ENCODE results near the gene TP53I11.

The TP53I11 gene

GRCh38 chr11:44886790-44887140 lies 63.9 kb downstream of the TP53I11 start:
- Histone ChIP-seq H2AK5ac (ENCODE audit: low read depth, low read length) (no peak overlapping the region), H2BK120ac (ENCODE audit: low read depth, low read length) (no peak overlapping the region), H3K18ac (ENCODE audit: low read length) (no peak overlapping the region), H3K4ac (ENCODE audit: low read length) (no peak overlapping the region), H4K91ac (ENCODE audit: low read depth, low read length, poor library complexity) (no peak overlapping the region), H2BK12ac (ENCODE audit: low read length) (no peak overlapping the region), H3K4me3 (ENCODE audit: low read length in 2 of 2) (no peak overlapping the region), H3K14ac (ENCODE audit: low read length) (no peak overlapping the region), H2BK15ac (ENCODE audit: low read length) (no peak overlapping the region), H2AFZ (ENCODE audit: low read length) (no peak overlapping the region), H3K4me1 (ENCODE audit: control insufficient read depth in 2 of 2, insufficient read depth in 1 of 2, low read depth in 1 of 2, low read length in 2 of 2) (peaks cover 43 to 44% of the 10 kb centered on the region in 2 donors), H3K23ac (ENCODE audit: low read depth, low read length, poor library complexity) (no peak overlapping the region), H2BK5ac (ENCODE audit: low read length) (no peak overlapping the region), H3K9me3 (replicated peaks in 1 of 2; ENCODE audit: control insufficient read depth in 2 of 2, insufficient read depth in 1 of 2, low read depth in 1 of 2, low read length in 2 of 2) (no peaks in the 10 kb centered on the region), H3K9ac (ENCODE audit: low read depth, low read length, poor library complexity) (no peak overlapping the region), H3K4me2 (ENCODE audit: insufficient read depth, low read length, poor library complexity, severe bottlenecking) (no peak overlapping the region), H4K8ac (ENCODE audit: low read depth, low read length) (no peak overlapping the region), H3K27me3 (ENCODE audit: control insufficient read depth in 3 of 3, insufficient read depth in 3 of 3, low read depth in 1 of 3, low read length in 3 of 3) (no peaks in the 10 kb centered on the region), H3K79me1 (ENCODE audit: low read depth, low read length) (peaks cover 2% of the 10 kb centered on the region), H3K27ac (replicated peaks; ENCODE audit: low read length) (no peak overlapping the region), H3K36me3 (replicated peaks in 1 of 2; ENCODE audit: control insufficient read depth in 2 of 2, insufficient read depth in 2 of 2, low read length in 2 of 2) (no peaks in the 10 kb centered on the region)
- no CpG with 5 or more reads among the region's 3 CpGs for WGBS, 2 donors (ENCODE audit: extremely low coverage in 2 of 2, insufficient read length in 2 of 2, insufficient replicate concordance in 1 of 2)
- DNase-seq (ENCODE audit: low spot score): no peak

GRCh38 chr11:44885919-44886789 lies 64.5 kb downstream of the TP53I11 start:
- H3K4me2 ChIP-seq (ENCODE audit: insufficient read depth, low read length, poor library complexity, severe bottlenecking): no peak overlapping the region
- peaks cover 0 to 5% of the 10 kb centered on the region in 2 donors for H3K36me3 ChIP-seq (replicated peaks in 1 of 2; ENCODE audit: control insufficient read depth in 2 of 2, insufficient read depth in 2 of 2, low read length in 2 of 2)
- H3K4me1 ChIP-seq (ENCODE audit: control insufficient read depth in 2 of 2, insufficient read depth in 1 of 2, low read depth in 1 of 2, low read length in 2 of 2): peaks cover 39% of the 10 kb centered on the region in 2 donors
- H2BK5ac ChIP-seq (ENCODE audit: low read length): no peak overlapping the region
- DNase-seq (ENCODE audit: low spot score): no peak
- no peak overlapping the region for H2BK12ac ChIP-seq (ENCODE audit: low read length)
- H2BK120ac ChIP-seq (ENCODE audit: low read depth, low read length): no peak overlapping the region
- no peak overlapping the region for H2BK15ac ChIP-seq (ENCODE audit: low read length)
- no peak overlapping the region for H2AK5ac ChIP-seq (ENCODE audit: low read depth, low read length)
- H2AFZ ChIP-seq (ENCODE audit: low read length): no peak overlapping the region
- no CpG with 5 or more reads among the region's 13 CpGs for WGBS, 2 donors (ENCODE audit: extremely low coverage in 2 of 2, insufficient read length in 2 of 2, insufficient replicate concordance in 1 of 2)
- no peak overlapping the region for H3K4me3 ChIP-seq (ENCODE audit: low read length in 2 of 2)
- no peaks in the 10 kb centered on the region for H3K27me3 ChIP-seq (ENCODE audit: control insufficient read depth in 3 of 3, insufficient read depth in 3 of 3, low read depth in 1 of 3, low read length in 3 of 3)
- peaks cover 2% of the 10 kb centered on the region for H3K79me1 ChIP-seq (ENCODE audit: low read depth, low read length)
- H4K8ac ChIP-seq (ENCODE audit: low read depth, low read length): no peak overlapping the region
- no peaks in the 10 kb centered on the region for H3K9me3 ChIP-seq (replicated peaks in 1 of 2; ENCODE audit: control insufficient read depth in 2 of 2, insufficient read depth in 1 of 2, low read depth in 1 of 2, low read length in 2 of 2)
- no peak overlapping the region for H4K91ac ChIP-seq (ENCODE audit: low read depth, low read length, poor library complexity)
- H3K4ac ChIP-seq (ENCODE audit: low read length): no peak overlapping the region
- peak overlapping the region; percentile 0 for H3K27ac ChIP-seq (replicated peaks; ENCODE audit: low read length)
- H3K14ac ChIP-seq (ENCODE audit: low read length): no peak overlapping the region
- no peak overlapping the region for H3K9ac ChIP-seq (ENCODE audit: low read depth, low read length, poor library complexity)
- H3K18ac ChIP-seq (ENCODE audit: low read length): peak overlapping the region; percentile 67
- H3K23ac ChIP-seq (ENCODE audit: low read depth, low read length, poor library complexity): no peak overlapping the region

- peaks cover 37 to 39% of the 10 kb centered on the region in 2 donors for H3K4me1 ChIP-seq (ENCODE audit: control insufficient read depth in 2 of 2, insufficient read depth in 1 of 2, low read depth in 1 of 2, low read length in 2 of 2)
- H3K23ac ChIP-seq (ENCODE audit: low read depth, low read length, poor library complexity): no peak overlapping the region
- no peak overlapping the region for H4K91ac ChIP-seq (ENCODE audit: low read depth, low read length, poor library complexity)
- H2BK5ac ChIP-seq (ENCODE audit: low read length): no peak overlapping the region
- no peak overlapping the region for H3K4ac ChIP-seq (ENCODE audit: low read length)
- H3K9me3 ChIP-seq (replicated peaks in 1 of 2; ENCODE audit: control insufficient read depth in 2 of 2, insufficient read depth in 1 of 2, low read depth in 1 of 2, low read length in 2 of 2): no peaks in the 10 kb centered on the region
- no peak overlapping the region for H3K18ac ChIP-seq (ENCODE audit: low read length)
- peaks cover 6% of the 10 kb centered on the region for H3K79me1 ChIP-seq (ENCODE audit: low read depth, low read length)
- H4K8ac ChIP-seq (ENCODE audit: low read depth, low read length): no peak overlapping the region
- H2AFZ ChIP-seq (ENCODE audit: low read length): peak overlapping the region; percentile 4
- H3K36me3 ChIP-seq (replicated peaks in 1 of 2; ENCODE audit: control insufficient read depth in 2 of 2, insufficient read depth in 2 of 2, low read length in 2 of 2): peaks cover 0 to 10% of the 10 kb centered on the region in 2 donors
- no peak overlapping the region for H3K14ac ChIP-seq (ENCODE audit: low read length)
- H3K4me2 ChIP-seq (ENCODE audit: insufficient read depth, low read length, poor library complexity, severe bottlenecking): no peak overlapping the region
- no peak overlapping the region for H3K4me3 ChIP-seq (ENCODE audit: low read length in 2 of 2)
- H3K27me3 ChIP-seq (ENCODE audit: control insufficient read depth in 3 of 3, insufficient read depth in 3 of 3, low read depth in 1 of 3, low read length in 3 of 3): no peaks in the 10 kb centered on the region
- peak overlapping the region; percentile 12 for H2AK5ac ChIP-seq (ENCODE audit: low read depth, low read length)
- no peak overlapping the region for H2BK12ac ChIP-seq (ENCODE audit: low read length)
- H3K27ac ChIP-seq (replicated peaks; ENCODE audit: low read length): peak overlapping the region; percentile 0
- no peak overlapping the region for H2BK120ac ChIP-seq (ENCODE audit: low read depth, low read length)
- H3K9ac ChIP-seq (ENCODE audit: low read depth, low read length, poor library complexity): no peak overlapping the region
- no peak overlapping the region for H2BK15ac ChIP-seq (ENCODE audit: low read length)
- DNase-seq (ENCODE audit: low spot score): no peak
- WGBS, 2 donors (ENCODE audit: extremely low coverage in 2 of 2, insufficient read length in 2 of 2, insufficient replicate concordance in 1 of 2): no CpG with 5 or more reads among the region's 12 CpGs
Observed at GRCh38 chr11:44885065-44885810, 65.4 kb downstream of the TP53I11 start.

GRCh38 chr11:44884056-44884455 lies 66.6 kb downstream of the TP53I11 start:
- H3K27ac ChIP-seq (replicated peaks; ENCODE audit: low read length): no peak overlapping the region
- no peak overlapping the region for H3K4me3 ChIP-seq (ENCODE audit: low read length in 2 of 2)
- no peak overlapping the region for H4K8ac ChIP-seq (ENCODE audit: low read depth, low read length)
- H2BK120ac ChIP-seq (ENCODE audit: low read depth, low read length): no peak overlapping the region
- H2BK5ac ChIP-seq (ENCODE audit: low read length): no peak overlapping the region
- H3K14ac ChIP-seq (ENCODE audit: low read length): no peak overlapping the region
- H3K36me3 ChIP-seq (replicated peaks in 1 of 2; ENCODE audit: control insufficient read depth in 2 of 2, insufficient read depth in 2 of 2, low read length in 2 of 2): peaks cover 0 to 18% of the 10 kb centered on the region in 2 donors
- H2AK5ac ChIP-seq (ENCODE audit: low read depth, low read length): peak overlapping the region; percentile 8
- H3K9ac ChIP-seq (ENCODE audit: low read depth, low read length, poor library complexity): no peak overlapping the region
- H2BK12ac ChIP-seq (ENCODE audit: low read length): no peak overlapping the region
- no peak overlapping the region for H3K4ac ChIP-seq (ENCODE audit: low read length)
- no peak overlapping the region for H4K91ac ChIP-seq (ENCODE audit: low read depth, low read length, poor library complexity)
- H2AFZ ChIP-seq (ENCODE audit: low read length): no peak overlapping the region
- no peak overlapping the region for H2BK15ac ChIP-seq (ENCODE audit: low read length)
- peaks cover 12% of the 10 kb centered on the region for H3K79me1 ChIP-seq (ENCODE audit: low read depth, low read length)
- peaks cover 37 to 47% of the 10 kb centered on the region in 2 donors for H3K4me1 ChIP-seq (ENCODE audit: control insufficient read depth in 2 of 2, insufficient read depth in 1 of 2, low read depth in 1 of 2, low read length in 2 of 2)
- no peak for DNase-seq (ENCODE audit: low spot score)
- peak overlapping the region; percentile 49 for H3K18ac ChIP-seq (ENCODE audit: low read length)
- WGBS, 2 donors (ENCODE audit: extremely low coverage in 2 of 2, insufficient read length in 2 of 2, insufficient replicate concordance in 1 of 2): no CpG with 5 or more reads among the region's 6 CpGs
- no peaks in the 10 kb centered on the region for H3K27me3 ChIP-seq (ENCODE audit: control insufficient read depth in 3 of 3, insufficient read depth in 3 of 3, low read depth in 1 of 3, low read length in 3 of 3)
- H3K23ac ChIP-seq (ENCODE audit: low read depth, low read length, poor library complexity): no peak overlapping the region
- no peak overlapping the region for H3K4me2 ChIP-seq (ENCODE audit: insufficient read depth, low read length, poor library complexity, severe bottlenecking)
- no peaks in the 10 kb centered on the region for H3K9me3 ChIP-seq (replicated peaks in 1 of 2; ENCODE audit: control insufficient read depth in 2 of 2, insufficient read depth in 1 of 2, low read depth in 1 of 2, low read length in 2 of 2)
